ENCODE results near the gene SORCS2. TPM values are rescaled to one million over a fixed set of nuclear protein-coding genes. Genes with fewer than 3 reads are reported as not detected.
"Not testable (repeated sequence)": the region's sequence is repeated elsewhere in the genome, so short reads cannot be mapped to it uniquely, and the experiment has no call there.

The SORCS2 gene
- total RNA-seq, 2 donors from 2014 or later = 0.68 to 0.92 TPM

- DNase-seq (ENCODE audit: low spot score) (no peak), ATAC-seq (ENCODE audit: insufficient number of reproducible peaks, low FRiP score, low read depth) (no peak)
- Histone ChIP-seq H3K27me3 (replicated peaks; ENCODE audit: insufficient read depth) (no peaks in the 10 kb centered on the region), H3K4me1 (ENCODE audit: control insufficient read depth in 1 of 2, low read depth in 2 of 2) (no peaks in the 10 kb centered on the region), H3K9me3 (no peaks in the 10 kb centered on the region), H3K27ac (no peak overlapping the region), H3K36me3 (no peaks in the 10 kb centered on the region), H3K4me3 (no peak overlapping the region)
- no peak for TF ChIP-seq CTCF (IDR thresholded peaks at IDR 0.05)
These were observed 259.1 kb downstream of the SORCS2 start for GRCh38 chr4:7451434-7451789.

- no peaks in the 10 kb centered on the region for H3K4me1 ChIP-seq (ENCODE audit: control insufficient read depth in 1 of 2, low read depth in 2 of 2)
- no peak for ATAC-seq (ENCODE audit: insufficient number of reproducible peaks, low FRiP score, low read depth)
These were observed 259.5 kb downstream of the SORCS2 start for GRCh38 chr4:7451800-7452199.

GRCh38 chr4:7452802-7453201 is 260.5 kb downstream of the SORCS2 start:
- not testable (repeated sequence) for H3K27ac ChIP-seq; H3K27me3 ChIP-seq (replicated peaks; ENCODE audit: insufficient read depth); H3K4me3 ChIP-seq; DNase-seq (ENCODE audit: low spot score); H3K9me3 ChIP-seq; H3K4me1 ChIP-seq (ENCODE audit: control insufficient read depth in 1 of 2, low read depth in 2 of 2); ATAC-seq (ENCODE audit: insufficient number of reproducible peaks, low FRiP score, low read depth); H3K36me3 ChIP-seq

More at GRCh38 chr4:7451800-7452199, 259.5 kb downstream of the SORCS2 start:
- TF ChIP-seq CTCF (IDR thresholded peaks at IDR 0.05) = no peak
- Histone ChIP-seq H3K4me3 (no peak overlapping the region), H3K36me3 (no peaks in the 10 kb centered on the region), H3K27me3 (replicated peaks; ENCODE audit: insufficient read depth) (no peaks in the 10 kb centered on the region), H3K27ac (no peak overlapping the region), H3K9me3 (no peaks in the 10 kb centered on the region)
- no peak for DNase-seq (ENCODE audit: low spot score)

- no peak for TF ChIP-seq CTCF (IDR thresholded peaks at IDR 0.05)
- no peaks in the 10 kb centered on the region for H3K9me3 ChIP-seq
- H3K27me3 ChIP-seq (replicated peaks; ENCODE audit: insufficient read depth) = no peaks in the 10 kb centered on the region
- no peaks in the 10 kb centered on the region for H3K36me3 ChIP-seq
- DNase-seq (ENCODE audit: low spot score) = no peak
- no peaks in the 10 kb centered on the region for H3K4me1 ChIP-seq (ENCODE audit: control insufficient read depth in 1 of 2, low read depth in 2 of 2)
- H3K27ac ChIP-seq = no peak overlapping the region
- H3K4me3 ChIP-seq = no peak overlapping the region
- ATAC-seq (ENCODE audit: insufficient number of reproducible peaks, low FRiP score, low read depth) = no peak
These were observed 265.1 kb downstream of the SORCS2 start for GRCh38 chr4:7457201-7458065.

DNA sequence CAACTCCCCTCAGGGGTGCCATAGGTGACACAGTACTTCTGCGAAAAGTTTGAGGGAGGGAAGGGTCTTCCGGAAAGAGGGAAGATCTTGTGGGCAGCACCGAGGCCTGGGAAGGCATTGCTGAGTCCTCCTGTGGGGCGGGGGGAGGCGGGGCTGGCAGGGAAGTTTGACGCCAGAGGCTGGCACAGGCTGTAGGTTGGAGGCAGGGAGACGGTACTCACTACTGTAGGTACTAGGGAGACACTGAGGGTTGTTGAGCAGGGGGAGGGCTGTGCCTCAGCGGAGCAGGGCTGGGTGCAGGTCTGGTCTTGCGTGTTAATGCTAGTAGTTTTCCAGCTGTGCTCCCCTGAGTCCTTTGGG is 265.7 kb downstream of the SORCS2 start:
- H3K36me3 ChIP-seq = no peaks in the 10 kb centered on the region
- no peak overlapping the region for H3K27ac ChIP-seq
- no peak for ATAC-seq (ENCODE audit: insufficient number of reproducible peaks, low FRiP score, low read depth)
- TF ChIP-seq CTCF (IDR thresholded peaks at IDR 0.05) = no peak
- DNase-seq (ENCODE audit: low spot score) = no peak
- H3K9me3 ChIP-seq = no peaks in the 10 kb centered on the region
- H3K4me3 ChIP-seq = no peak overlapping the region
- no peaks in the 10 kb centered on the region for H3K4me1 ChIP-seq (ENCODE audit: control insufficient read depth in 1 of 2, low read depth in 2 of 2)
- H3K27me3 ChIP-seq (replicated peaks; ENCODE audit: insufficient read depth) = no peaks in the 10 kb centered on the region

DNA sequence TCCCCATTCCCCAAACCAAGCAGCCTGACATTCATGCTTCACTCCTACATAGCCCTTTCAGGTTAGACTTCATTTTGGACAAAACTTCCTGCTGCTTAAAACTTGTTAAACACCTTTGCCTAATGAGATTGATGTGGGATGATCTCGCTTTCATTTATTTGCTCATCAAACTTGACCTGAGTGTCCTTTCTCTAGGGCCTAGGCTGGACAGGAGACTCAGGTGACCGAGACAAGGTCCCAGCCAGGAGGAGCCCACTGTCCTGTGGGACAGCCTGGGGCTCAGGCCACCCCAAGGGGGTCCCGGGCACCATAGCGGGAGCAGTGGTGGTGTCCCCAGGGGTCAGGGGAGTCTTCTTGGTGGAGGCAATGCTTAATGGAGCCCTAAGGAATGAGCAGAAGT is 266.1 kb downstream of the SORCS2 start:
- H3K27me3 ChIP-seq (replicated peaks; ENCODE audit: insufficient read depth) = no peaks in the 10 kb centered on the region
- H3K27ac ChIP-seq = no peak overlapping the region
- H3K9me3 ChIP-seq = no peaks in the 10 kb centered on the region
- DNase-seq (ENCODE audit: low spot score) (no peak), ATAC-seq (ENCODE audit: insufficient number of reproducible peaks, low FRiP score, low read depth) (no peak)
- no peaks in the 10 kb centered on the region for H3K36me3 ChIP-seq
- no peaks in the 10 kb centered on the region for H3K4me1 ChIP-seq (ENCODE audit: control insufficient read depth in 1 of 2, low read depth in 2 of 2)
- TF ChIP-seq CTCF (IDR thresholded peaks at IDR 0.05) = no peak
- H3K4me3 ChIP-seq = no peak overlapping the region
